ENCODE results near the gene RAPGEF4. TPM values are rescaled to one million over a fixed set of nuclear protein-coding genes. Genes with fewer than 3 reads are reported as not detected.

The RAPGEF4 gene
- total RNA-seq, 4 donors from 2014 or later: 3.6 to 12.0 (median 6.7) TPM

DNA sequence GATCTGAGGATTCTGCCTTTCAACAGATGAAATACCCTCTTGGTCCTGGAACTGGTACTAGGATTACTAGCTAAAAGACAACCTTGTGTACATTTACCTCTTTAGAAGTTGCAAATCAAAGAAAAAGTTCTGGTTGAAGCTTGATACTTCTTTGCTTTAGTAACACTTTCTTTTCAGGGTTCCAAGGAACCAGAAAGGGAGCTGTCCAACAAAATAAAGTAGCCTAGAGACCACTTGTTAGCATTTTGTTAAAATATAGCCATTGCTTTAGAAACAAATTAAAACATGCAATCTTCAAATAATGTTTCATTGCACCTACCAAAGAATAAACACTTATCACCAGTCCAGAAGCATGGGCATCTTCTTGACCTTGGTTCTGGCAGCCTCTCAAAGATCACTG is 222.1 kb downstream of the RAPGEF4 start:
- DNase-seq (ENCODE audit: low spot score in 2 of 2): no peak
- H3K27ac ChIP-seq: no peak overlapping the region
- H3K36me3 ChIP-seq: no peaks in the 10 kb centered on the region
- H3K27me3 ChIP-seq: no peaks in the 10 kb centered on the region
- H3K4me1 ChIP-seq: no peaks in the 10 kb centered on the region
- TF ChIP-seq, protein P1, sequence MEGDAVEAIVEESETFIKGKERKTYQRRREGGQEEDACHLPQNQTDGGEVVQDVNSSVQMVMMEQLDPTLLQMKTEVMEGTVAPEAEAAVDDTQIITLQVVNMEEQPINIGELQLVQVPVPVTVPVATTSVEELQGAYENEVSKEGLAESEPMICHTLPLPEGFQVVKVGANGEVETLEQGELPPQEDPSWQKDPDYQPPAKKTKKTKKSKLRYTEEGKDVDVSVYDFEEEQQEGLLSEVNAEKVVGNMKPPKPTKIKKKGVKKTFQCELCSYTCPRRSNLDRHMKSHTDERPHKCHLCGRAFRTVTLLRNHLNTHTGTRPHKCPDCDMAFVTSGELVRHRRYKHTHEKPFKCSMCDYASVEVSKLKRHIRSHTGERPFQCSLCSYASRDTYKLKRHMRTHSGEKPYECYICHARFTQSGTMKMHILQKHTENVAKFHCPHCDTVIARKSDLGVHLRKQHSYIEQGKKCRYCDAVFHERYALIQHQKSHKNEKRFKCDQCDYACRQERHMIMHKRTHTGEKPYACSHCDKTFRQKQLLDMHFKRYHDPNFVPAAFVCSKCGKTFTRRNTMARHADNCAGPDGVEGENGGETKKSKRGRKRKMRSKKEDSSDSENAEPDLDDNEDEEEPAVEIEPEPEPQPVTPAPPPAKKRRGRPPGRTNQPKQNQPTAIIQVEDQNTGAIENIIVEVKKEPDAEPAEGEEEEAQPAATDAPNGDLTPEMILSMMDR (IDR thresholded peaks at IDR 0.05): no peak
- TF ChIP-seq POLR2A (IDR thresholded peaks at IDR 0.05) (no peak), EP300 (IDR thresholded peaks at IDR 0.05) (no peak)
- H3K9me3 ChIP-seq: no peaks in the 10 kb centered on the region
- H3K4me3 ChIP-seq: no peak overlapping the region

DNA sequence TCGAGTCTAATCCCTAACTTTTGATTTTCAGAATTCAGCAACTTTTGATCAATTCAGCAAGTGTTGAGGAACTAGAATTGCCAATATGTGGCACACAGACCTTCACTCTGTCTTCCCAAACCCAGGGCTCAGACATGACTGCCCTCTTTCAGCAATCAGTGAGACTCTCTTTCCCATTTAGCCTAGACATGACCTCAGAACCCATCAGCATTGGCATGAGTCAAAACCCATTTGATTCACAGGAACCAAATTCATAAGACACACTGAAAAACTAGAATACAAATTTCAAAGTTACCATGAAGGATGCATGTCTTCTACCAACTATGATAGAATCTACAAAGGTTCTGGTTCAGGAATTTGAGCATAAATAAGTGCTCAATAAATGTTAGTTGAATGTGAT is 226.4 kb downstream of the RAPGEF4 start:
- Histone ChIP-seq H3K9me3 (no peaks in the 10 kb centered on the region), H3K4me3 (no peak overlapping the region), H3K27ac (no peak overlapping the region), H3K4me1 (peaks cover 0 to 7% (median 0%) of the 10 kb centered on the region in 4 donors), H3K36me3 (no peaks in the 10 kb centered on the region), H3K27me3 (no peaks in the 10 kb centered on the region)
- no peak for DNase-seq (ENCODE audit: low spot score in 2 of 2)
- TF ChIP-seq, protein P1 (IDR thresholded peaks at IDR 0.05): no peak
- TF ChIP-seq EP300 (IDR thresholded peaks at IDR 0.05) (no peak), POLR2A (IDR thresholded peaks at IDR 0.05) (no peak)
- WGBS, 2 donors: 85 to 94% methylated on average over 1 of the region's 1 CpG

DNA sequence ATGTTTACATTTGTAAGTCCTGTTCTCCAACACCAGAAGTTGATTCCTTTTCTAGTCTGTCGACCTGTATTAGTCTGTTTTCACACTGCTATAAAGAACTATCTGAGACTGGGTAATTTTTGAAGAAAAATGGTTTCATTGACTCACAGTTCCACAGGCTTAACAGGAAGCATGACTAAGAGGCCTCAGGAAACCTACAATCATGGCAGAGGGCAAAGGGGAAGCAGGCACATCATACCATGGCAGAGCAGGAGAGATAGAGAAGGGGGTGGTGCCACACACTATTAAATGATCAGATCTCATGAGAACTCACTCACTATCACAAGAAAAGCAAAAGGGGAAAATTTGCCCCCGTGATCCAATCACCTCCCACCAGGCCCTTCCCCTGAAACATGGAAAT is 227.2 kb downstream of the RAPGEF4 start:
- Histone ChIP-seq H3K27ac (no peak overlapping the region), H3K9me3 (no peaks in the 10 kb centered on the region), H3K4me1 (peaks cover 0 to 14% (median 3%) of the 10 kb centered on the region in 4 donors), H3K27me3 (no peaks in the 10 kb centered on the region), H3K4me3 (no peak overlapping the region), H3K36me3 (no peaks in the 10 kb centered on the region)
- 48 to 51% methylated on average over 2 of the region's 2 CpGs for WGBS, 2 donors
- TF ChIP-seq, protein P1 (IDR thresholded peaks at IDR 0.05): no peak
- TF ChIP-seq EP300 (IDR thresholded peaks at IDR 0.05) (no peak), POLR2A (IDR thresholded peaks at IDR 0.05) (no peak)
- DNase-seq (ENCODE audit: low spot score in 2 of 2): no peak

DNA sequence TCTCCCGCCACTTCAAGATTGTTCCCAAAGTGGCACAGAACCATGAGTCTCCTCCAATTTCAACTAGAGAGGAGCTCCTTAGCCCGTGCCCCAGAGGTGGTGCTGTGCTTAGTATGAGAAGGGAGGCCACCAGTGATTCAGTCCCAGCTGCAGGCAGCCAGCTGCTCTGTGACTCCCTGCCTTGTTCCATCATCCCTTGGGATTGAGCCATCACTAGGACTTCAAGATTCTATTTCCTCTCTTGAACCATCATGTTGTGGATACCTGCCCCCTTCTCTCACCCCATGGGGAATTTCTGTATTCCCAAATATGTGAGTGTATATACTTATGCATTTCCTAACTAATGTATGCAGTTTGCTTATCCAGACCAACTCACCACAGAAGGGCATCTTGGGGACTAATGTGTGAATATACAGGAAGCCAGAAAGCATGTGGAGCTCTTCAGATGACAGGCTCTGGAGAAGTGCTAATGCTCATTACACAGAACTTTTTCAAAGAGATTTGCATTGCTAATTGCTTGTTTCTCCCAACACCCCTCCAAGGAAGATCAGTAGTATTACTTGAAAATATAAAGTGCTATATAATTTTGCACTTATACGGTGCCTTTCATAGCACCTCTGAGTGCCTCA is 229.0 kb downstream of the RAPGEF4 start:
- WGBS, 2 donors: 85 to 89% methylated on average over 3 of the region's 3 CpGs
- H3K36me3 ChIP-seq: no peaks in the 10 kb centered on the region
- H3K27ac ChIP-seq: no peak overlapping the region
- no peak overlapping the region for H3K4me3 ChIP-seq
- no peak for DNase-seq (ENCODE audit: low spot score in 2 of 2)
- peaks cover 0 to 23% (median 8%) of the 10 kb centered on the region in 4 donors for H3K4me1 ChIP-seq
- no peaks in the 10 kb centered on the region for H3K27me3 ChIP-seq
- TF ChIP-seq EP300 (IDR thresholded peaks at IDR 0.05) (no peak), POLR2A (IDR thresholded peaks at IDR 0.05) (no peak)
- TF ChIP-seq, protein P1 (IDR thresholded peaks at IDR 0.05): no peak
- no peaks in the 10 kb centered on the region for H3K9me3 ChIP-seq

DNA sequence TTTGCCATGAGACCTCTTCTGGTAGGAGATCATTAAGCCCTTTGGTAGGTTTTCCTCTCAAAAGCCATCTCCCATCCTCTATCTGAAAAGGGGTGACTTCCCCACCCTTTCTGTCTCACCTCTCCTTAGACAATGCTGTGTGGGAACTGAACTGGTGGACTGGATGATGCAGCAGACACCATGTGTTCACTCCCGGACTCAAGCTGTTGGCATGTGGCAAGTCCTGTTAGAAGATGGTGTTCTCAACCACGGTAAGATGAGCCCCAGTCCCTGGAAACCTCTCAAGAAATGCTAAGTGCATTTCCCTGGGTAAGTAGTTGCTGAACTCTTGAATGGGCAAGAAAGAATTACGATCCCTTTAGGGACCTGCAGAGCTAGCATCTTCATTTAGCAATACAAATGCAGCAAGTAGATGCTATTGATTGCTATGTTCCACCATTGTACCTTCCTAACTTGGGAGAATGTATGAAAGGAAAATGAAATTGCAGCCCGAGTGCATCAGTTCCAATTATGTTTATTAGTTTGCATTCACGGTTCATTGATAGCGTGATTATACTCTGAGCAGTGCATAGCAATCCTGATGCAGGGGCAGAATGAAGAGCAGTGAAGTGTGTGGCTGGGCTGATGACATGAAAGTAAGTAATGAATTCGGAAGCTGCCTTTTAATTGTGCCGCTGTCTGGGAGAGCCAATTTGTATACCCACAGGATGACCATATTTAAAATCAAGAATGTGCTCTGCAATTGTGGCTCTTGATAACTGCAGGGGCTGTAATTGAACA is 230.0 kb downstream of the RAPGEF4 start:
- no peak for DNase-seq (ENCODE audit: low spot score in 2 of 2)
- Histone ChIP-seq H3K27ac (no peak overlapping the region), H3K9me3 (no peaks in the 10 kb centered on the region), H3K4me1 (peaks cover 0 to 23% (median 8%) of the 10 kb centered on the region in 4 donors), H3K27me3 (no peaks in the 10 kb centered on the region), H3K4me3 (no peak overlapping the region), H3K36me3 (no peaks in the 10 kb centered on the region)
- WGBS, 2 donors: 85 to 88% methylated on average over 8 of the region's 8 CpGs
- no peak for TF ChIP-seq EP300 (IDR thresholded peaks at IDR 0.05)
- TF ChIP-seq, protein P1 (IDR thresholded peaks at IDR 0.05): no peak
- TF ChIP-seq POLR2A (IDR thresholded peaks at IDR 0.05): no peak

Measured in tibial nerve (tissue), 4 donors.